Measurements from ENCODE around the gene RHOB.

RHOB gene

GRCh38 chr2:20468549-20469500 lies 22.0 kb downstream of the RHOB start:
- no peak for DNase-seq (ENCODE audit: low read depth)
- TF ChIP-seq CTCF (IDR thresholded peaks at IDR 0.05; ENCODE audit: low read depth, low read length, missing control alignments): no peak
- in situ Hi-C loops (cut with HindIII; ENCODE audit: low sequenced_read_pairs): no loop called here
- no peak overlapping the region for H3K4me3 ChIP-seq (ENCODE audit: low read depth, low read length)

- DNase-seq (ENCODE audit: low read depth): no peak
- no peak overlapping the region for H3K4me3 ChIP-seq (ENCODE audit: low read depth, low read length)
- in situ Hi-C loops (cut with HindIII; ENCODE audit: low sequenced_read_pairs): no loop called here
- TF ChIP-seq CTCF (IDR thresholded peaks at IDR 0.05; ENCODE audit: low read depth, low read length, missing control alignments): no peak
Measured at GRCh38 chr2:20469595-20469994, 22.7 kb downstream of the RHOB start.

GRCh38 chr2:20470211-20470610 lies 23.3 kb downstream of the RHOB start:
- no peak for DNase-seq (ENCODE audit: low read depth)
- in situ Hi-C loops (cut with HindIII; ENCODE audit: low sequenced_read_pairs): no loop called here
- no peak overlapping the region for H3K4me3 ChIP-seq (ENCODE audit: low read depth, low read length)
- no peak for TF ChIP-seq CTCF (IDR thresholded peaks at IDR 0.05; ENCODE audit: low read depth, low read length, missing control alignments)

- DNase-seq (ENCODE audit: low read depth): no peak
- H3K4me3 ChIP-seq (ENCODE audit: low read depth, low read length): no peak overlapping the region
- in situ Hi-C loops (cut with HindIII; ENCODE audit: low sequenced_read_pairs): no loop called here
- no peak for TF ChIP-seq CTCF (IDR thresholded peaks at IDR 0.05; ENCODE audit: low read depth, low read length, missing control alignments)
Measured at GRCh38 chr2:20471148-20471547, 24.3 kb downstream of the RHOB start.

GRCh38 chr2:20471902-20472559 lies 25.2 kb downstream of the RHOB start:
- TF ChIP-seq CTCF (IDR thresholded peaks at IDR 0.05; ENCODE audit: low read depth, low read length, missing control alignments): no peak
- in situ Hi-C loops (cut with HindIII; ENCODE audit: low sequenced_read_pairs): no loop called here
- no peak overlapping the region for H3K4me3 ChIP-seq (ENCODE audit: low read depth, low read length)
- no peak for DNase-seq (ENCODE audit: low read depth)

- H3K4me3 ChIP-seq (ENCODE audit: low read depth, low read length): no peak overlapping the region
- in situ Hi-C loops (cut with HindIII; ENCODE audit: low sequenced_read_pairs): no loop called here
- no peak for TF ChIP-seq CTCF (IDR thresholded peaks at IDR 0.05; ENCODE audit: low read depth, low read length, missing control alignments)
- DNase-seq (ENCODE audit: low read depth): no peak
Measured at GRCh38 chr2:20472569-20472968, 25.7 kb downstream of the RHOB start.
